ENCODE results near the gene AJAP1.

GRCh38 chr1:4713669-4714068, 59.3 kb downstream of the AJAP1 start:
- TF ChIP-seq CTCF (tag by site-specific recombination; IDR thresholded peaks at IDR 0.05) = no peak
- no peak for TF ChIP-seq ZNF138 (tag by site-specific recombination; IDR thresholded peaks at IDR 0.05; ENCODE audit: borderline replicate concordance)
- TF ChIP-seq ZSCAN4 (tag by site-specific recombination; IDR thresholded peaks at IDR 0.05) = no peak
- no peak for TF ChIP-seq ZNF449 (tag by site-specific recombination; IDR thresholded peaks at IDR 0.05)
- no peak for TF ChIP-seq ZBTB20 (tag by site-specific recombination; IDR thresholded peaks at IDR 0.05)
- no peak for TF ChIP-seq MYNN (tag by site-specific recombination; IDR thresholded peaks at IDR 0.05; ENCODE audit: borderline replicate concordance)
- no peak for TF ChIP-seq ZFP69B (tag by site-specific recombination; IDR thresholded peaks at IDR 0.05)
- no peak for TF ChIP-seq OVOL3 (tag by site-specific recombination; IDR thresholded peaks at IDR 0.05)
- no peak for TF ChIP-seq ZSCAN5A (tag by site-specific recombination; IDR thresholded peaks at IDR 0.05)
- no peak for TF ChIP-seq ZNF274 (IDR thresholded peaks at IDR 0.05; ENCODE audit: low read length)
- no peak for TF ChIP-seq ZNF274 (tag by site-specific recombination; IDR thresholded peaks at IDR 0.05; ENCODE audit: borderline replicate concordance)
- no peak for TF ChIP-seq ZSCAN16 (tag by site-specific recombination; IDR thresholded peaks at IDR 0.05)
- TF ChIP-seq SP3 (tag by site-specific recombination; IDR thresholded peaks at IDR 0.05) = no peak
- no peak for TF ChIP-seq KLF16 (tag by site-specific recombination; IDR thresholded peaks at IDR 0.05)
- no peak for TF ChIP-seq ZNF148 (tag by site-specific recombination; IDR thresholded peaks at IDR 0.05; ENCODE audit: borderline replicate concordance)
